GM18861 (cell line): ENCODE data around the gene SLC13A3.

Source experiments
- ATAC-seq: cut with Tn5 transposase; IDR thresholded peaks from one replicate; pipeline ENCODE4 v1.9.1; 2021; ENCODE audit not compliant: unreplicated experiment

Gene SLC13A3

DNA sequence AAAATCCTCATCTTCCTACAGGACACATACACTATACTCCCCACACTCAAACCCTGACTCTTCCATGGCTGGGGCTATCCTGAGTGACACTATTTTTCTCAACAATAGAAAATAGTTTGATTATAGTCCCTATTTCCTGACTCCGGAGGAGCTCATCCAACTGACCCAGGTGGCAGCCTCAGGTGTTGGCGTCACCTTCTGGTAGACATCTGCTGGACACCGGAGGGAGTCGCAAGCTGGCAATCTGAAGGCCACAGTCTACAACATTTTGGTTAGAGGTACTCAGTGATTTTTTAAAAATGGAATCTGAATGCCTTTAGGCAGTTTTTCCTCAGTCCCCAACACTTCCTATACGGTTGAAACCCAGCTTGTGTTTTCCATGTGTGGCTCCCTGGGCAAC lies 68.6 kb downstream of the SLC13A3 start:
- no peak for ATAC-seq

DNA sequence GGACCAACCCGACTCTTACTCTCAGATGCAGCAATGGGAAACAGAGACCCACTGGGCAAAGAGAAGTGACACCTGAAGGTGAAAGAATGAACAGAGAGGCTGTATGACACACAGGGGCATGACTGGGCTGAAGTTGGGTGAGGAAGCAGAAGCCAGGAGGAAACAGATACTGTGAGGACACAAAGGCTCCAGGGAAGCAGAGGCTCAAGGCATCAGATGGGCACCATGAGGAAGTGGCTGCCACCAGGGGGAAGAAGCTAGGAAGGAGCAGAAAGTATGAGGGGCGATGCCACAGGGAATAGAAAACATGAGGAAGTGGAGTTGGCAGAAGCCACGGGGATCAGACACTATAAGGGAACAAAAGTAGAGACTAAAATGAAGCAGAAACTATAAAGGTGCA lies 69.9 kb downstream of the SLC13A3 start:
- no peak for ATAC-seq

- ATAC-seq = no peak
Measured at GRCh38 chr20:46580613-46581205, 70.5 kb downstream of the SLC13A3 start.

- ATAC-seq = no peak
Measured at GRCh38 chr20:46578745-46579144, 72.5 kb downstream of the SLC13A3 start.

DNA sequence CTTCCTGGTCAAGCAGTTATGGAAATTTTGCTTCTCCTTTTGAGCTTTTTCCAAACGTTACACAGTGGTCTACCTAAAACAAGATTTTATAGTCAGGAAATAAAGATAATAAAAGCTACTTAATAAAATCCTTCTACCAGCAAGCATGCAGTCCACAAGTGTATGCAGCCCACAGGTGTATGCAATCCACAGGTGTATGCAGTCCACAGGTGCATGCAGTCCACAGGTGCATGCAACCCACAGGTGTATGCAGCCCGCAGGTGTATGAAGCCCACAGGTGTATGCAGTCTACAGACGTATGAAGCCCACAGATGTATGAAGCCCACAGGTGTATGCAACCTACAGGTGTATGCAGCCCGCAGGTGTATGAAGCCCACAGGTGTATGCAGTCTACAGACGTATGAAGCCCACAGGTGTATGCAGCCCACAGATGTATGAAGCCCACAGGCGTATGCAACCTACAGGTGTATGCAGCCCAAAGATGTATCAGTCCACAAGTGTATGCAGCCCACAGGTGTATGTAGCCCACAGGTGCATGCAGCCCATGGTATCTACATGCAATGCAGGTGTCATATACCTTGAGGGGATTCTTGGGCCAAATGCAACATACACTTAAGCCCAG lies 74.4 kb downstream of the SLC13A3 start:
- no peak for ATAC-seq

DNA sequence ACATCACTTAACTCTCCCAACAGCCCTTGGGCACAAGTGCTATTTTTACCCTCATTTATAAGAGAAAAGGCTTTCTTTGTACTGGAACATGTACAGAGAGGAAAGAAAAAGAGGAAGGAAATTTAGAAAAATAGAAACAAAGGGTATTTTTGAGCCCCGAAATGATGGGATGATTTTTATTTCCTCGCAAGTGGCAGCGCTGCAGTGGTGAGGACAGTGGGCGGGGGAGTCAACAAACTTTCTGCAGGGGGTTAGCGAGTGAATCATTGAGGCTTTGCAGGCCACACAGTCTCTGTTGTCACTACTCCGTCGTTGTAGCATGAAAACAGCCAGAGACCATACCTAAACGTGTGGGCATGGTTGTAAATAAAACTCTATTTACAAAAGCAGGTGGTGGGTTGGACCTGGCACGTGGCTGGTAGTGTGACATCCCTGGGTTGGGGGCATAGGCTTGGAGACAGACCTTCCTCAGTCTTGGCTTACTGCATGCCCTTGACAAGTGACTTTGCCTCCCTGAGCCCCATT lies 75.3 kb downstream of the SLC13A3 start:
- no peak for ATAC-seq

GRCh38 chr20:46575394-46575793 lies 75.9 kb downstream of the SLC13A3 start:
- ATAC-seq = no peak

DNA sequence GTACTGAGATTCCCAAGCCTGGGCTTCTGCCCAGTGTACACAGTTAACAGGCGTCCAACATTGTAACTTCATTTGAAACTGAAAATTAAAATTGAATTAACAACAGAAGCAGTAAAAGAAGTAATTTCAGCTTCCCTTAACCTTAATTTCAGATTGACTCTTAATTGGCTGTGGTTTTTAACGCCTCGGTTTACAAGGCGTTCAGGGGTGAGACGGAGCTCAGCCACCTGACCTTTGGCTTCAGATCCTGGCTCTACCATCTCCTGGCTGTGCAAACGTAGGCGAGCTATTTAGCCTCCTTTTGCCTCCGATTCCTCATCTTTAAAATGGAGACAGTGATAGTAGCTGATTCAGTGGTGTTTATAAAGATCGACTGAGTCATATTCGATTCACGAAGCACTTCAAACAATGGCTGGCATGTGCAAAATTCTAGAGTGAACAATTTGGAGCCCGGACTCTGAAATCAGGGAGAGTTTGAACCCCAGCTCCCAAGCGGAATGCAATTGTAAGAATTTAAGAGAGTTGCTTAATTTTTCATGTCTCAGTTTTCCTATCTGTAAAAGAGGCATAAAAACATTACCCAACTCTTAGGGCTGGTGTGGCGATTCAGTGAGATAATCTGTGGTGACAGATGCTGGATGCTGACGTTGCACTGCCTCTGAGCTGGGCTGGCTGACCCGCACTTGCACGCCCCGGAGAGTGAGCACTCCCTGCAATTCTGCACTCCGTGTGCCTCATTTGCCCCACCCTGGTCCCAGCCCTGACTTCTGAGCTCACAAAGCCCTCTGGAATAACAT lies 77.3 kb downstream of the SLC13A3 start:
- no peak for ATAC-seq

DNA sequence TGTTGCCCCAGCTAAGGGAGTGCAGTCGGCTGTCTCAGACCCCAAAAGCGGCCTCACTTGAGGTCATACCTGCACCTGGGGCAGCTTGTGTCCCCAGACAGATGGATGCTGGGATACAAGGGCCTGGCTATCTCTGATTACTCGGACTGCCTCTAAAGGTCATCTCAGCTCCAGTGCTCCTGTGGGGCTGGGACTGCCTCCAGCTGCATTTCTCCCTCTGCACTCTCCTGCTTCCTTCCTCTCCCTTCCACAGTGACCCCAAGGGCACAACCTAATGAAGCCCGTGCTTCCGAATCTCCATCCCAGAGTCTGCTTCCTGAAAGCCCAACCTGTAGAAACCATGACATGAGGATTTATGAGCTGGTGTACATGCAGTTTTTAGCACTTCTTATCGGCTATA lies 78.0 kb downstream of the SLC13A3 start:
- no peak for ATAC-seq

DNA sequence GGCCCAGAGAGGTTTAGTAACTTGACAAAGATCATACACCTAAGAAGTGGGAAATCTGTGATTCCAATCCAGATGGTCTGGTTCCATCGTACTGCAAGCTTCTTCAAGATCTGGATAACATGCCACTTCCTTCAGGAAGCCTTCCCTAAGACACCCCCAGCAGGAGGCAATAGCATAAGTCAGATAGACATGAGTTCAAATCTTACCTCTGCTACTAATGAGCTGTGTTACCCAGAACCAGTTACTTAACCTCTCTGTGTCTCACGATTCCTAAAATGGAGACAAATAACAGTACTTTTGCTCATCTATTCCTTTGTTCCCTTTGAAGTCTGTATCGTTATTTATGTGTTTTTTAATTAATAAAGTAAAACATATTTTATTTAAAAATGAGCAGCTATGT lies 78.5 kb downstream of the SLC13A3 start:
- no peak for ATAC-seq

DNA sequence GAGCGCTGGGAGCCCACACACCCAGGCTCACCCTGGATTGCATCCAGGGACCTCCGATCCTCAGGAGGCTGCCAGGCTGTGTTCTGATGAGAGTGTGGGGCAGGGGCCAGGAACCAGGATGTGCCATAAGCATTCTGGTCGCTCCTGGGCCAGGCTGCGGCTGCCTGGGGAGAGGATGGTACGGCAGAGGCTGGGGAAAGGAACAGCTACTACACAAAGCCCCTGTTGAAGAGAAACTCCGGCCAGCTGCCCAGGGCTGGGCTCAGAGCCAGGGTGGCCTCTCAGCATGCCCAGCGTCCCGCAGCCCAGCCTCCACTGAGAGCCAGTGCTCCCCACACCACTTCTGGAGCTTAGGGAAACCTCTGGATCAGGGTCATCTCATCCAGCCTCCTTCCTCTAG lies 79.1 kb downstream of the SLC13A3 start:
- ATAC-seq = no peak

GRCh38 chr20:46571418-46571817 lies 79.8 kb downstream of the SLC13A3 start:
- ATAC-seq = no peak

- no peak for ATAC-seq
Measured at GRCh38 chr20:46570956-46571355, 80.3 kb downstream of the SLC13A3 start.

GRCh38 chr20:46569961-46570360 lies 81.3 kb downstream of the SLC13A3 start:
- no peak for ATAC-seq

DNA sequence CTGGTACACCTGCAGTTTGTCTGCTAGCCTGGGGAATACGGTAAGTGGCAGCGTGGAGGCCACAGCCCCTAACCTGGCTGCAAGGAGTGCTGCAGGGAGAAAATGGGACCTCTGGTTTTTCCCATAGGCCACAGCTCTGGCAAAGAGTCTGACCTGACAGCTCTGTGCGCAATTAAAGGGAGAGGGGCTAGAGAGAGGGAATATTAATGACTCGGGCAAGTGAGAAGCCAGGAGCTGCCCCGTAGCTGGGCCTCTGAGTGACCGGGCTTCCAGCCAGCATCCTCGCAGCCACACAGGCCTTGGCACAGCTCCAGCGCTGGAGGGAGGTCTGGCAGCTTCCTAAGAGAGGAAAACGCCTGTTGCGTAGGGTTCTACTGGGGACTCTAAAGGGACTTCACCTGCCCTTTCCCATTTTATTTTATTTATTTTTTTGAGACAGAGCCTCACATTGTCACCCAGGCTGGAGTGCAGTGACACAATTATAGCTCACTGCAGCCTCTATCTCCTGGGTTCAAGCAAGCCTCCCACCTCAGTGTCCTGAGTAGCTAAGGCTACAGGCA lies 82.6 kb downstream of the SLC13A3 start:
- no peak for ATAC-seq

- ATAC-seq = no peak
Measured at GRCh38 chr20:46566125-46566524, 85.1 kb downstream of the SLC13A3 start.

GRCh38 chr20:46564241-46564957 lies 86.9 kb downstream of the SLC13A3 start:
- ATAC-seq = no peak

DNA sequence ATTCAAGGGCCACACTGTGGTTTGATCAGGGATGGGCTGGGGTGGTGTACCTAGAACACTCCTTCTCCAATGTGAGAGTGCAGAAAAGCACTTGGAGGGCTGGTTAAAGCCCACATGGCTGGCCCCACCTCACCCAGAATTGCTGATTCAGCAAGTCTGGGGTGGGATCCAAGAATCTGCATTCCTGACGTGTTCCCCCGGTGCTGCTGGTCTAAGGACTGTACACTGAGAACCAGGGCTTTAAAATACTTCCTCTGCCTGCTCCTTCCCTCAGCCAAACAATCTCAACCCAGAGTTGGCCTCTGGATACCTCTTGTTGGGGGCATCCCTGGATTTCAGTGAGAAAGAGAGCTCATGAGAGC lies 87.4 kb downstream of the SLC13A3 start:
- ATAC-seq = no peak

GRCh38 chr20:46563170-46563859 lies 87.9 kb downstream of the SLC13A3 start:
- no peak for ATAC-seq

GRCh38 chr20:46562373-46563169 lies 88.7 kb downstream of the SLC13A3 start:
- no peak for ATAC-seq
